B cell (primary cell): Measurements from ENCODE around the gene PRDM15.

ENCODE experiments used
- CTCF ChIP-seq: fragments of 200-600 bp; IDR thresholded peaks from one replicate; pipeline ENCODE4 v1.8.0; 2022; ENCODE audit warnings: antibody characterized with exemption, mild to moderate bottlenecking
- EZH2 ChIP-seq: IDR thresholded peaks from 2 replicates; pipeline ENCODE4 v1.6.1; 2012; ENCODE audit warnings: borderline replicate concordance, low read depth, mild to moderate bottlenecking, moderate library complexity, low read length; ENCODE audit not compliant: insufficient read depth, poor library complexity, severe bottlenecking

DNA sequence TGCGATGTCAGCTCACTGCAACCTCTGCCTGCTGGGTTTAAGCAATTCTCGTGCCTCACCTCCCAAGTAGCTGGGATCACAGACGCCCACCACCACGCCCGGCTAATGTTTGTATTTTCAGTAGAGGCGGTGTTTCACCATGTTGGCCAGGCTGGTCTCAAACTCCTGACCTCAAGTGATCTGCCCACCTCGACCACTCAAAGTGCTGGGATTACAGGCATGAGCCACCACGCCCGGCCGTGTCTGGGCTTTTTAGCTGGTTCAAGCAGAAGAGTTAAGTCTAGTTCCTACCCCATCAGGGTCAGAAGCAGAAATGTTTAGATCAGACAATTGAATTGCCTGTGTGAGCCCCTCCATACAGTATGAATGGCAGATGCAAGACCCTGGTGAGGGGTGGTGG, 84.5 kb downstream of the PRDM15 start:
- TF ChIP-seq CTCF (no peak), EZH2 (no peak)
